ENCODE data around the gene SHISA8.

DNA sequence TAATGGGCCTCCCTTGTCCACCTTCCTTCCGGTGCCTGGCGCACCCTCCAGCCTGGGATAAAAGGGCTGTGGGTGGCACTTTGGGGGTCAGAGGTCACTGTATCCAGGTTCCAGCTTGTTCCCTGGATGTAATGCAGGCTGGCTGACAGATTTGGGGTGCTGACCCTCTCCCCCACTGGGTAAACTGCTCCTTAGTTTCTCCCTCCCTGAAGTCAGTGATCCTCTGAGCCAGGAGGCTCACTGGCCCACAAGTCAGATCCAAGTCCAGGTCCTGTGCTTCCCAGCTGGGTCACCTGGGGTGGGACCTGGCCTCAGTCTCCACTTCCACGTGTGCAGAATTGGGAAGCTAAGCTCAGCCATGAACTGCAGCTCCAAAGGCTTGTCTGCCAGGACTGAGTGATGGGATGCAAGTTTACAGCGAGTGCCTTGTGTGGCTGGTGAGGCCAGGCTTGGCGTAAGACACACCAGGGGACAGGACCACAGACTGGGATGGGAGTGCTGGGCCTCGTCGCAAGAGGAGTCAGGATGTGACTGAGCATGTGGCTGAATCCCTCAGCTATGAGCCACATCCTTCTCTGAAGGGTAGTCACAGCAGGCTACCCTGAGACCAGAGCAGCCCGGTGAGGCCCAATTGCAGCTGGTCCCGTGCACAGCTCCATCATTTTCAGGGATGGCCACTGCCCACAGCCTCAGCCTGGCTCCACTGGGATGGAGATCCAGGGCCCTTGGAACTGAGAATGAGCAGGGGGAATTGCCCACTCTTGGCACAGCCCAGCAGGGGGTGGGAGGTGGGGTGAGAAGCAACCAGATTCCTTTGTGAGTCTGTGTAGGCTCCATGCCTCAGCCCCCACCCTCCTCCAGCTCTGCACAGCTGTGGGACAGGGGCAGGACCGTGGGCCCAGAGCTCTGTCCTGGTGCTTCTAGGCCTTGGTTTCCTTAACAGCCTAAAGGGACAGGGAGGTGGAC, 7.2 kb downstream of the SHISA8 start:
- TF ChIP-seq CTCF (IDR thresholded peaks at IDR 0.05) (no peak), POLR2A (IDR thresholded peaks at IDR 0.05) (no peak), POLR2AphosphoS5 (IDR thresholded peaks at IDR 0.05) (no peak)

All from stomach (tissue), 4 donors.